Keratinocyte (primary cell): ENCODE data around the gene CCNG2. TPM values are rescaled to one million over a fixed set of nuclear protein-coding genes. Genes with fewer than 3 reads are reported as not detected.
A peak's percentile ranks its signal among the peaks of the same experiment; 100 is the strongest.

Source experiments
- DNase-seq: peaks from one replicate; pipeline ENCODE4 v3.0.0-alpha.2; 2011; ENCODE audit warnings: low read depth, missing footprints, low spot score
- FAIRE-seq: peaks from 2 replicates; lab custom pipeline; 2011; peaks lifted over from hg19 to GRCh38; lab: Jason Lieb, UNC
- H2AFZ ChIP-seq: 2 replicates; pipeline ENCODE4 v1.6.0; 2012; ENCODE audit warnings: low read length, control low read depth, inconsistent platforms; ENCODE audit not compliant: control insufficient read depth
- H3K27ac ChIP-seq: 2 replicates; pipeline ENCODE4 v1.5.1; 2011; ENCODE audit warnings: low read length; ENCODE audit not compliant: control insufficient read depth, insufficient read depth
- H3K27me3 ChIP-seq: 3 replicates; pipeline ENCODE4 v1.6.0; 2011; ENCODE audit warnings: low read length; ENCODE audit not compliant: control insufficient read depth, insufficient read depth; ENCODE audit errors: extremely low read depth
- H3K36me3 ChIP-seq, 2 experiments: 2 replicates in 1 of 2; 3 replicates in 1 of 2; pipeline ENCODE4 v1.5.1; 2011; ENCODE audit warnings: low read length in 2 of 2, mild to moderate bottlenecking in 1 of 2; ENCODE audit not compliant: control insufficient read depth in 2 of 2, insufficient read depth in 2 of 2; ENCODE audit errors: extremely low read depth in 1 of 2
- H3K4me1 ChIP-seq: 3 replicates; pipeline ENCODE4 v1.5.1; 2011; ENCODE audit warnings: low read length; ENCODE audit not compliant: control insufficient read depth, insufficient read depth; ENCODE audit errors: extremely low read depth
- H3K4me2 ChIP-seq: 3 replicates; pipeline ENCODE4 v1.6.0; 2011; ENCODE audit warnings: low read depth, low read length; ENCODE audit not compliant: control insufficient read depth, insufficient read depth; ENCODE audit errors: extremely low read depth
- H3K4me3 ChIP-seq, 3 experiments: fragments of 200-600 bp in 1 of 3; sonication (generic) in 1 of 3; 2 replicates in 2 of 3; 3 replicates in 1 of 3; pipeline ENCODE4 v1.5.1; 2011 to 2016; ENCODE audit warnings: low read length in 3 of 3, mild to moderate bottlenecking in 3 of 3, control low read depth in 2 of 3, inconsistent platforms in 1 of 3, low read depth in 1 of 3, mixed read lengths in 1 of 3, mixed run types in 1 of 3, moderate library complexity in 1 of 3; ENCODE audit not compliant: control insufficient read depth in 2 of 3, insufficient read depth in 2 of 3; ENCODE audit errors: extremely low read depth in 1 of 3
- H3K79me2 ChIP-seq: 2 replicates; pipeline ENCODE4 v1.6.0; 2012; ENCODE audit warnings: low read length; ENCODE audit not compliant: control insufficient read depth, insufficient read depth
- H3K9ac ChIP-seq: 3 replicates; pipeline ENCODE4 v1.6.0; 2011; ENCODE audit warnings: low read length; ENCODE audit not compliant: control insufficient read depth, insufficient read depth; ENCODE audit errors: extremely low read depth
- H3K9me1 ChIP-seq: 3 replicates; pipeline ENCODE4 v1.6.0; 2011; ENCODE audit warnings: low read length; ENCODE audit not compliant: control insufficient read depth, insufficient read depth; ENCODE audit errors: extremely low read depth
- H3K9me3 ChIP-seq: 2 replicates; pipeline ENCODE4 v1.5.1; 2012; ENCODE audit warnings: low read depth, low read length; ENCODE audit not compliant: control insufficient read depth
- H4K20me1 ChIP-seq: 3 replicates; pipeline ENCODE4 v1.6.0; 2011; ENCODE audit warnings: low read length; ENCODE audit not compliant: control insufficient read depth, insufficient read depth; ENCODE audit errors: extremely low read depth
- CTCF ChIP-seq, 3 experiments: IDR thresholded peaks in 1 of 3; conservative IDR thresholded peaks in 1 of 3; optimal IDR thresholded peaks in 1 of 3; 2 replicates in 2 of 3; 3 replicates in 1 of 3; pipeline versions ENCODE3 to v1.5.1; 2011; ENCODE audit warnings: low read length in 3 of 3, mild to moderate bottlenecking in 3 of 3, moderate library complexity in 2 of 3, control low read depth in 1 of 3, inconsistent platforms in 1 of 3; ENCODE audit not compliant: insufficient read depth in 2 of 3; ENCODE audit errors: extremely low read depth in 1 of 3
- EZH2 ChIP-seq: IDR thresholded peaks from one replicate; pipeline ENCODE4 v1.6.1; 2012; ENCODE audit warnings: inconsistent platforms, mild to moderate bottlenecking, low read length, moderate library complexity
- dilution Hi-C: fragments of 300-500 bp; cut with MboI; formaldehyde crosslinking; loops from one replicate; pipeline ENCODE4 v1.7.0; 2020; ENCODE audit warnings: low sequenced_read_pairs; ENCODE audit not compliant: extremely low pct_ligation_motif_present
- polyA minus RNA-seq, 3 experiments: library from RNA; depleted of rRNA, polyadenylated mRNA; stranded (reverse); fragments of >200 nt; gene quantifications; 1 replicate in 1 of 3; 2 replicates in 1 of 3; 3 replicates in 1 of 3; pipeline ENCODE4 v1.2.3, GENCODE V29; 2011
- polyA plus RNA-seq, 5 experiments: library from polyadenylated mRNA; depleted of rRNA in 3 of 5; stranded (reverse) in 3 of 5; stranded (forward) in 1 of 5; unstranded in 1 of 5; fragments of >200 nt; gene quantifications; 1 replicate in 1 of 5; 2 replicates in 3 of 5; 3 replicates in 1 of 5; pipeline versions ENCODE4 v1.2.1 to v1.2.3, GENCODE V29; 2011 to 2012; ENCODE audit warnings: missing spikeins in 2 of 5, low read depth in 1 of 5, low replicate concordance in 1 of 5

Gene CCNG2
- polyA plus RNA-seq (47.4 to 96.9 TPM (median 58.5 TPM) in 3 replicates), polyA minus RNA-seq (6.8 to 52.8 TPM (median 21.1 TPM) in 3 replicates)
- polyA plus RNA-seq (2011; ENCODE audit: low read depth) = 70.1 TPM
- 46.5 and 83.0 TPM in 2 replicates for polyA plus RNA-seq (2011; cell fraction: cytosol; rRNA removed)
- 61.8 and 103 TPM in 2 replicates for polyA plus RNA-seq (2011; cell fraction: nucleus; rRNA removed)
- 36.4 and 48.4 TPM in 2 replicates for polyA plus RNA-seq (2012; ENCODE audit: low replicate concordance)
- polyA minus RNA-seq (2011; cell fraction: cytosol; rRNA and poly(A)+ RNA removed) = 35.3 TPM
- 22.1 and 50.5 TPM in 2 replicates for polyA minus RNA-seq (2011; cell fraction: nucleus; rRNA and poly(A)+ RNA removed)

- Histone ChIP-seq H3K9ac (peak within 1 kb of the TSS; percentile 96), H3K27me3 (no peaks in the 10 kb centered on the region), H3K9me1 (no peaks in the 10 kb centered on the region), H3K27ac (peak within 1 kb of the TSS; percentile 95), H3K9me3 (no peaks in the 10 kb centered on the region), H2AFZ (peak within 1 kb of the TSS; percentile 89), H3K4me3 (peak within 1 kb of the TSS; percentile 87 to 99 (median 91)), H3K4me1 (peaks cover 17% of the 10 kb centered on the region), H3K4me2 (peak within 1 kb of the TSS; percentile 96), H4K20me1 (no peaks in the 10 kb centered on the region), H3K36me3 (peaks cover 5 to 22% of the 10 kb centered on the region in 2 experiments), H3K79me2 (peaks cover 32% of the 10 kb centered on the region)
- DNase-seq = no peak
- TF ChIP-seq EZH2 (no peak), CTCF (optimal IDR thresholded peaks at IDR 0.05 in 1 of 3, IDR thresholded peaks at IDR 0.05 in 1 of 3, conservative IDR thresholded peaks at IDR 0.05 in 1 of 3; ENCODE audit: extremely low read depth in 1 of 3, insufficient read depth in 2 of 3, low read length in 3 of 3) (no peak)
- dilution Hi-C loops = no loop called here
- no peak for FAIRE-seq
Measured at GRCh38 chr4:77156912-77157858, at the start of gene CCNG2. CCNG2 (plus strand) TSS chr4:77157207; CDS start chr4:77158533, 1,326 bp downstream.

GRCh38 chr4:77110730-77111129 is 46.3 kb upstream of the CCNG2 start:
- no peak for DNase-seq
- H3K9me3 ChIP-seq = no peaks in the 10 kb centered on the region

More at GRCh38 chr4:77110730-77111129, 46.3 kb upstream of the CCNG2 start:
- Histone ChIP-seq H3K4me1 (no peaks in the 10 kb centered on the region), H3K4me3 (no peak overlapping the region), H3K36me3 (no peaks in the 10 kb centered on the region), H3K79me2 (no peaks in the 10 kb centered on the region), H4K20me1 (no peaks in the 10 kb centered on the region), H3K9me1 (no peaks in the 10 kb centered on the region), H2AFZ (no peak overlapping the region), H3K27ac (no peak overlapping the region), H3K4me2 (no peak overlapping the region), H3K27me3 (no peaks in the 10 kb centered on the region), H3K9ac (no peak overlapping the region)
- FAIRE-seq = no peak
- no peak for TF ChIP-seq EZH2
- dilution Hi-C loops = no loop called here
